HCT116 (cell line): Measurements from ENCODE around the gene PSME1. TPM values are rescaled to one million over a fixed set of nuclear protein-coding genes. Genes with fewer than 3 reads are reported as not detected.

Experiments
- ATAC-seq: fragments of 200-7000 bp; cut with Tn5 transposase; 2 replicates; pipeline ENCODE4 v1.9.1; 2020; ENCODE audit warnings: mild to moderate bottlenecking, moderate library complexity
- BruUV-seq: library from RNA; stranded (reverse); fragments of 400-500 nt; replicated peaks from 2 replicates; lab custom pipeline; 2021; lab: Mats Ljungman, UMichigan
- CTCF ChIA-PET: fragments of 300-600 bp; sonication (Branson Sonifier 250); formaldehyde crosslinking; loops from one replicate; lab custom pipeline; 2021; ENCODE audit warnings: antibody characterized with exemption; lab: Charles Lee
- POLR2A ChIA-PET: fragments of 300-600, 350-600 bp; sonication (Branson Sonifier 250); formaldehyde crosslinking; loops from one replicate; lab custom pipeline; 2021; ENCODE audit warnings: antibody characterized with exemption; lab: Charles Lee
- RAD21 ChIA-PET, 2 experiments: fragments of 300-600 bp; sonication (Branson Sonifier 250); formaldehyde crosslinking; loops; one replicate each; lab custom pipeline; 2023; ENCODE audit warnings: low total read pairs in 2 of 2; ENCODE audit not compliant: uncharacterized antibody in 2 of 2, unreplicated experiment in 2 of 2, low non-redundant PET in 1 of 2; lab: Charles Lee
- DNase-seq: peaks from one replicate; pipeline ENCODE4 v3.0.0-alpha.2; 2010; ENCODE audit warnings: low read depth, low spot score
- H2AFZ ChIP-seq: fragments of 200-600 bp; shearing (Covaris generic), sonication (generic); 2 replicates; pipeline ENCODE4 v1.6.1; 2017; ENCODE audit warnings: low read depth, mixed run types, mixed read lengths, antibody characterized with exemption, low read length; ENCODE audit not compliant: poor library complexity, severe bottlenecking
- H3K27ac ChIP-seq: 2 replicates; pipeline ENCODE4 v1.5.1; 2012; ENCODE audit warnings: low read depth, low read length
- H3K27me3 ChIP-seq: fragments of 200-600 bp; sonication (generic); 2 replicates; pipeline ENCODE4 v1.6.1; 2016; ENCODE audit warnings: mixed run types, low read length, mixed read lengths; ENCODE audit not compliant: insufficient read depth
- H3K36me3 ChIP-seq, 2 experiments: fragments of 200-500 bp in 1 of 2; fragments of 200-600 bp in 1 of 2; sonication (Bioruptor generic) in 1 of 2; sonication (generic) in 1 of 2; 2 replicates each; pipeline versions ENCODE4 v1.5.1 to v1.6.1; 2014 to 2016; ENCODE audit warnings: low read length in 2 of 2, inconsistent platforms in 1 of 2, mixed read lengths in 1 of 2, mixed run types in 1 of 2; ENCODE audit not compliant: insufficient read depth in 2 of 2, control insufficient read depth in 1 of 2
- H3K4me1 ChIP-seq, 2 experiments: fragments of 200-600 bp in 1 of 2; sonication (generic) in 1 of 2; 2 replicates each; pipeline versions ENCODE4 v1.5.1 to v1.6.1; 2012 to 2017; ENCODE audit warnings: low read length in 2 of 2, inconsistent platforms in 1 of 2, mild to moderate bottlenecking in 1 of 2, mixed read lengths in 1 of 2, mixed run types in 1 of 2, moderate library complexity in 1 of 2; ENCODE audit not compliant: insufficient read depth in 2 of 2, control insufficient read depth in 1 of 2
- H3K4me2 ChIP-seq: fragments of 200-600 bp; sonication (generic); 2 replicates; pipeline ENCODE4 v1.6.1; 2017; ENCODE audit warnings: mixed run types, low read length, mixed read lengths
- H3K4me3 ChIP-seq, 2 experiments: fragments of 200-600 bp in 1 of 2; sonication (generic) in 1 of 2; replicated peaks in 1 of 2; 2 replicates each; pipeline ENCODE4 v1.5.1; 2011 to 2016; ENCODE audit warnings: low read length in 2 of 2, control low read depth in 1 of 2, low read depth in 1 of 2, mild to moderate bottlenecking in 1 of 2, mixed read lengths in 1 of 2, mixed run types in 1 of 2
- H3K79me2 ChIP-seq: fragments of 200-600 bp; sonication (generic); 2 replicates; pipeline ENCODE4 v1.6.1; 2017; ENCODE audit warnings: mild to moderate bottlenecking, mixed run types, low read length, moderate library complexity, mixed read lengths; ENCODE audit not compliant: insufficient read depth
- H3K9ac ChIP-seq: fragments of 200-600 bp; sonication (generic); 2 replicates; pipeline ENCODE4 v1.6.1; 2016; ENCODE audit warnings: low read length, mixed read lengths
- H3K9me2 ChIP-seq: fragments of 200-600 bp; sonication (generic), shearing (Covaris generic); 2 replicates; pipeline ENCODE4 v1.6.1; 2017; ENCODE audit warnings: mixed run types, mild to moderate bottlenecking, moderate library complexity; ENCODE audit not compliant: insufficient read depth
- H3K9me3 ChIP-seq, 2 experiments: fragments of 200-500 bp in 1 of 2; fragments of 200-600 bp in 1 of 2; sonication (Bioruptor generic) in 1 of 2; sonication (generic) in 1 of 2; 2 replicates each; pipeline ENCODE4 v1.6.1; 2014 to 2017; ENCODE audit warnings: low read length in 2 of 2, mixed read lengths in 2 of 2, inconsistent platforms in 1 of 2, low read depth in 1 of 2, mild to moderate bottlenecking in 1 of 2, mixed run types in 1 of 2, moderate library complexity in 1 of 2; ENCODE audit not compliant: control insufficient read depth in 1 of 2, insufficient read depth in 1 of 2
- H4K20me1 ChIP-seq: fragments of 200-600 bp; sonication (generic), shearing (Covaris generic); 2 replicates; pipeline ENCODE4 v1.6.1; 2017; ENCODE audit warnings: mixed run types, mild to moderate bottlenecking, moderate library complexity; ENCODE audit not compliant: insufficient read depth
- CEBPB ChIP-seq: IDR thresholded peaks from 2 replicates; pipeline ENCODE4 v1.6.1; 2012; ENCODE audit warnings: low read depth
- EZH2 ChIP-seq: fragments of 200-600 bp; sonication (generic); IDR thresholded peaks from 2 replicates; pipeline ENCODE4 v1.6.1; 2017; ENCODE audit warnings: antibody characterized with exemption, mixed run types
- FOSL1 ChIP-seq: IDR thresholded peaks from 2 replicates; pipeline ENCODE4 v1.6.1; 2012; ENCODE audit warnings: low read depth
- POLR2AphosphoS5 ChIP-seq: IDR thresholded peaks from 2 replicates; pipeline ENCODE4 v1.6.1; 2011; ENCODE audit warnings: mild to moderate bottlenecking, low read depth, low read length, moderate library complexity
- SIN3A ChIP-seq: IDR thresholded peaks from 2 replicates; pipeline ENCODE4 v1.6.1; 2012; ENCODE audit warnings: low read depth
- SP1 ChIP-seq: IDR thresholded peaks from 2 replicates; pipeline ENCODE4 v1.6.1; 2012; ENCODE audit warnings: low read depth
- SRF ChIP-seq: IDR thresholded peaks from 2 replicates; pipeline ENCODE4 v1.6.1; 2012; ENCODE audit warnings: low read depth
- TCF7L2 ChIP-seq: IDR thresholded peaks from 2 replicates; pipeline ENCODE4 v1.7.0; 2011; ENCODE audit warnings: borderline replicate concordance, inconsistent platforms; ENCODE audit not compliant: insufficient read depth, insufficient read length; ENCODE audit errors: extremely low read depth
- YY1 ChIP-seq: IDR thresholded peaks from 2 replicates; pipeline ENCODE4 v1.6.1; 2011; ENCODE audit warnings: low read length, low read depth, moderate library complexity, mild to moderate bottlenecking; ENCODE audit not compliant: insufficient replicate concordance; ENCODE audit errors: extremely low read depth
- ZFX ChIP-seq: fragments of 450-650 bp; IDR thresholded peaks from 2 replicates; pipeline ENCODE4 v1.6.1; 2017
- ZNF274 ChIP-seq: fragments of 200-500 bp; sonication (Bioruptor generic); IDR thresholded peaks from 2 replicates; pipeline ENCODE4 v1.6.1; 2014; ENCODE audit warnings: mild to moderate bottlenecking, low read depth, low read length, inconsistent platforms
- intact Hi-C: fragments of 100-400 bp; cut with micrococcal nuclease; formaldehyde crosslinking; loops from 2 replicates; pipeline ENCODE4 v1.10.0; 2022
- total RNA-seq: library from RNA; stranded (reverse); gene quantifications from one replicate; pipeline ENCODE4 v1.2.1, GENCODE V29; 2021; ENCODE audit not compliant: unreplicated experiment
- TF ChIP-seq, protein P1 (sequence below): IDR thresholded peaks from 2 replicates; pipeline ENCODE4 v1.6.1; 2012
- TF ChIP-seq, protein P2 (sequence below): IDR thresholded peaks from 2 replicates; pipeline ENCODE4 v1.6.1; 2012
- TF ChIP-seq, protein P3 (sequence below): IDR thresholded peaks from 2 replicates; pipeline ENCODE4 v1.6.1; 2011; ENCODE audit warnings: mild to moderate bottlenecking, low read length, moderate library complexity; ENCODE audit not compliant: insufficient replicate concordance; ENCODE audit errors: extremely low read depth
- TF ChIP-seq, protein P4 (sequence below), 3 experiments: fragments of 200-600 bp in 1 of 3; sonication (generic) in 1 of 3; IDR thresholded peaks in 2 of 3; conservative IDR thresholded peaks in 1 of 3; 2 replicates each; pipeline ENCODE4 v1.5.1; 2012 to 2017; ENCODE audit warnings: low read depth in 2 of 3, low read length in 2 of 3, antibody characterized with exemption in 1 of 3, borderline replicate concordance in 1 of 3, control low read depth in 1 of 3, mild to moderate bottlenecking in 1 of 3, mixed read lengths in 1 of 3, mixed run types in 1 of 3, moderate library complexity in 1 of 3; ENCODE audit not compliant: insufficient read depth in 1 of 3
- TF ChIP-seq, protein P5 (sequence below): IDR thresholded peaks from 2 replicates; pipeline ENCODE4 v1.6.1; 2012; ENCODE audit warnings: low read depth

Gene PSME1
- total RNA-seq, 1 experiment from 2014 or later: 174 TPM

DNA sequence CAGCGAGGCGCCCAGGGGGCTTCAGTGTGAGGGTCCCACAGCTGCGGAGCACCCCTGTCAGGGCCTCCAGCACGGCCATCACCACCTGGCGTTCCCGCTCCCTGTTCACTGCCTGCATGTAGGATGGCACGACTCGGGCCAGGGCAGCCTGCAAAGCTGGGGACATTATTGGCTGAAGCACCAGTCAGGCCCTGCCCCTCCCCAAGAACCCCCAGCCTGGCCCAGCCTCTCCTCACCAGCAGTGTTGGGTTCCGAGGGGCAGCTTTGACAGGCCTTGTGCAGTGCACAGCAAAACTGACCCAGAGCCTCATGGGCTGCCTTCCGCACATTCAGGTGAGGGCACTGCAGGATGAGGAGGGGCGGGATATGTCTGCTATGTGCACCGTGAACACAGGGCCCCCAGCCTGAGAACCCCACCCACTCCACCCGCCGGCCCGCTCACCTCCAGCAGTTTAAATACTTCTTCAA, 47.1 kb downstream of the PSME1 start:
- Histone ChIP-seq H3K9me3 (no peaks in the 10 kb centered on the region), H3K9me2 (no peaks in the 10 kb centered on the region), H3K4me2 (no peak overlapping the region), H3K4me1 (peaks cover 8 to 10% of the 10 kb centered on the region in 2 experiments; a peak in 3 of 4 replicates), H3K4me3 (no peak overlapping the region), H3K27ac (no peak overlapping the region), H3K36me3 (peaks cover 43 to 60% of the 10 kb centered on the region in 2 experiments; a peak in 3 of 4 replicates), H3K27me3 (no peaks in the 10 kb centered on the region), H3K9ac (no peak overlapping the region), H2AFZ (no peak overlapping the region), H3K79me2 (peaks cover 33% of the 10 kb centered on the region), H4K20me1 (no peaks in the 10 kb centered on the region)
- DNase-seq (no peak), ATAC-seq (no peak)
- ChIA-PET RAD21 (no interaction called here), CTCF (no interaction called here), POLR2A (interaction anchor here (1.3 kb wide), 1 partner anchor 22 kb away, joined by 3 read pairs; the partner anchor contains the start of gene IRF9)
- BruUV-seq: no TSS peak
- TF ChIP-seq, protein P1, sequence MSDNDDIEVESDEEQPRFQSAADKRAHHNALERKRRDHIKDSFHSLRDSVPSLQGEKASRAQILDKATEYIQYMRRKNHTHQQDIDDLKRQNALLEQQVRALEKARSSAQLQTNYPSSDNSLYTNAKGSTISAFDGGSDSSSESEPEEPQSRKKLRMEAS: no peak
- TF ChIP-seq, protein P2, sequence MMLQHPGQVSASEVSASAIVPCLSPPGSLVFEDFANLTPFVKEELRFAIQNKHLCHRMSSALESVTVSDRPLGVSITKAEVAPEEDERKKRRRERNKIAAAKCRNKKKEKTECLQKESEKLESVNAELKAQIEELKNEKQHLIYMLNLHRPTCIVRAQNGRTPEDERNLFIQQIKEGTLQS: no peak
- TF ChIP-seq, protein P3, sequence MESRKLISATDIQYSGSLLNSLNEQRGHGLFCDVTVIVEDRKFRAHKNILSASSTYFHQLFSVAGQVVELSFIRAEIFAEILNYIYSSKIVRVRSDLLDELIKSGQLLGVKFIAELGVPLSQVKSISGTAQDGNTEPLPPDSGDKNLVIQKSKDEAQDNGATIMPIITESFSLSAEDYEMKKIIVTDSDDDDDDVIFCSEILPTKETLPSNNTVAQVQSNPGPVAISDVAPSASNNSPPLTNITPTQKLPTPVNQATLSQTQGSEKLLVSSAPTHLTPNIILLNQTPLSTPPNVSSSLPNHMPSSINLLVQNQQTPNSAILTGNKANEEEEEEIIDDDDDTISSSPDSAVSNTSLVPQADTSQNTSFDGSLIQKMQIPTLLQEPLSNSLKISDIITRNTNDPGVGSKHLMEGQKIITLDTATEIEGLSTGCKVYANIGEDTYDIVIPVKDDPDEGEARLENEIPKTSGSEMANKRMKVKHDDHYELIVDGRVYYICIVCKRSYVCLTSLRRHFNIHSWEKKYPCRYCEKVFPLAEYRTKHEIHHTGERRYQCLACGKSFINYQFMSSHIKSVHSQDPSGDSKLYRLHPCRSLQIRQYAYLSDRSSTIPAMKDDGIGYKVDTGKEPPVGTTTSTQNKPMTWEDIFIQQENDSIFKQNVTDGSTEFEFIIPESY: no peak
- TF ChIP-seq SIN3A (no peak), SRF (no peak), ZFX (no peak), CEBPB (no peak), EZH2 (no peak), ZNF274 (no peak), FOSL1 (no peak), TCF7L2 (no peak), YY1 (no peak), POLR2AphosphoS5 (no peak), SP1 (no peak)
- TF ChIP-seq, protein P4, sequence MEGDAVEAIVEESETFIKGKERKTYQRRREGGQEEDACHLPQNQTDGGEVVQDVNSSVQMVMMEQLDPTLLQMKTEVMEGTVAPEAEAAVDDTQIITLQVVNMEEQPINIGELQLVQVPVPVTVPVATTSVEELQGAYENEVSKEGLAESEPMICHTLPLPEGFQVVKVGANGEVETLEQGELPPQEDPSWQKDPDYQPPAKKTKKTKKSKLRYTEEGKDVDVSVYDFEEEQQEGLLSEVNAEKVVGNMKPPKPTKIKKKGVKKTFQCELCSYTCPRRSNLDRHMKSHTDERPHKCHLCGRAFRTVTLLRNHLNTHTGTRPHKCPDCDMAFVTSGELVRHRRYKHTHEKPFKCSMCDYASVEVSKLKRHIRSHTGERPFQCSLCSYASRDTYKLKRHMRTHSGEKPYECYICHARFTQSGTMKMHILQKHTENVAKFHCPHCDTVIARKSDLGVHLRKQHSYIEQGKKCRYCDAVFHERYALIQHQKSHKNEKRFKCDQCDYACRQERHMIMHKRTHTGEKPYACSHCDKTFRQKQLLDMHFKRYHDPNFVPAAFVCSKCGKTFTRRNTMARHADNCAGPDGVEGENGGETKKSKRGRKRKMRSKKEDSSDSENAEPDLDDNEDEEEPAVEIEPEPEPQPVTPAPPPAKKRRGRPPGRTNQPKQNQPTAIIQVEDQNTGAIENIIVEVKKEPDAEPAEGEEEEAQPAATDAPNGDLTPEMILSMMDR (IDR thresholded peaks at IDR 0.05 in 2 of 3, conservative IDR thresholded peaks at IDR 0.05 in 1 of 3; ENCODE audit: borderline replicate concordance in 1 of 3, insufficient read depth in 1 of 3, low read depth in 2 of 3, low read length in 2 of 3): no peak
- TF ChIP-seq, protein P5, sequence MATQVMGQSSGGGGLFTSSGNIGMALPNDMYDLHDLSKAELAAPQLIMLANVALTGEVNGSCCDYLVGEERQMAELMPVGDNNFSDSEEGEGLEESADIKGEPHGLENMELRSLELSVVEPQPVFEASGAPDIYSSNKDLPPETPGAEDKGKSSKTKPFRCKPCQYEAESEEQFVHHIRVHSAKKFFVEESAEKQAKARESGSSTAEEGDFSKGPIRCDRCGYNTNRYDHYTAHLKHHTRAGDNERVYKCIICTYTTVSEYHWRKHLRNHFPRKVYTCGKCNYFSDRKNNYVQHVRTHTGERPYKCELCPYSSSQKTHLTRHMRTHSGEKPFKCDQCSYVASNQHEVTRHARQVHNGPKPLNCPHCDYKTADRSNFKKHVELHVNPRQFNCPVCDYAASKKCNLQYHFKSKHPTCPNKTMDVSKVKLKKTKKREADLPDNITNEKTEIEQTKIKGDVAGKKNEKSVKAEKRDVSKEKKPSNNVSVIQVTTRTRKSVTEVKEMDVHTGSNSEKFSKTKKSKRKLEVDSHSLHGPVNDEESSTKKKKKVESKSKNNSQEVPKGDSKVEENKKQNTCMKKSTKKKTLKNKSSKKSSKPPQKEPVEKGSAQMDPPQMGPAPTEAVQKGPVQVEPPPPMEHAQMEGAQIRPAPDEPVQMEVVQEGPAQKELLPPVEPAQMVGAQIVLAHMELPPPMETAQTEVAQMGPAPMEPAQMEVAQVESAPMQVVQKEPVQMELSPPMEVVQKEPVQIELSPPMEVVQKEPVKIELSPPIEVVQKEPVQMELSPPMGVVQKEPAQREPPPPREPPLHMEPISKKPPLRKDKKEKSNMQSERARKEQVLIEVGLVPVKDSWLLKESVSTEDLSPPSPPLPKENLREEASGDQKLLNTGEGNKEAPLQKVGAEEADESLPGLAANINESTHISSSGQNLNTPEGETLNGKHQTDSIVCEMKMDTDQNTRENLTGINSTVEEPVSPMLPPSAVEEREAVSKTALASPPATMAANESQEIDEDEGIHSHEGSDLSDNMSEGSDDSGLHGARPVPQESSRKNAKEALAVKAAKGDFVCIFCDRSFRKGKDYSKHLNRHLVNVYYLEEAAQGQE: no peak
- intact Hi-C loops: no loop called here
